GM12878 (cell line): ENCODE results near the gene HERC4.

Experiments
- EZH2 ChIP-seq: IDR thresholded peaks from 2 replicates; pipeline ENCODE4 v1.6.1; 2012; ENCODE audit warnings: low read depth, mild to moderate bottlenecking, control low read depth, inconsistent platforms, low read length, borderline replicate concordance; ENCODE audit not compliant: control insufficient read depth
- JUND ChIP-seq: IDR thresholded peaks from 2 replicates; pipeline ENCODE4 v1.6.1; 2012; ENCODE audit warnings: low read depth, mild to moderate bottlenecking, low read length, improper control_type of control experiment, moderate library complexity
- MXI1 ChIP-seq: fragments of 150-350 bp; IDR thresholded peaks from 2 replicates; pipeline ENCODE4 v1.6.1; 2011; ENCODE audit warnings: low read depth, mild to moderate bottlenecking, inconsistent platforms, low read length, improper control_type of control experiment
- NFIC ChIP-seq: IDR thresholded peaks from 2 replicates; pipeline ENCODE4 v1.6.1; 2012; ENCODE audit warnings: low read depth, mild to moderate bottlenecking, inconsistent platforms, low read length, moderate library complexity
- NFYB ChIP-seq: IDR thresholded peaks from 2 replicates; pipeline ENCODE4 v1.6.1; 2011; ENCODE audit warnings: low read depth, mild to moderate bottlenecking, low read length, improper control_type of control experiment, moderate library complexity; ENCODE audit not compliant: insufficient read depth
- POLR2A ChIP-seq: IDR thresholded peaks from 2 replicates; pipeline ENCODE4 v1.6.1; 2011; ENCODE audit warnings: low read depth, mild to moderate bottlenecking, low read length
- TF ChIP-seq, protein P1 (sequence below), 3 experiments: IDR thresholded peaks in 2 of 3; conservative IDR thresholded peaks in 1 of 3; 2 replicates each; pipeline ENCODE4 v1.5.1; 2011; ENCODE audit warnings: low read depth in 3 of 3, low read length in 3 of 3, mild to moderate bottlenecking in 3 of 3, control low read depth in 2 of 3, moderate library complexity in 2 of 3, inconsistent platforms in 1 of 3, mixed read lengths in 1 of 3; ENCODE audit not compliant: control insufficient read depth in 2 of 3, insufficient read depth in 1 of 3; ENCODE audit errors: extremely low read depth in 1 of 3

DNA sequence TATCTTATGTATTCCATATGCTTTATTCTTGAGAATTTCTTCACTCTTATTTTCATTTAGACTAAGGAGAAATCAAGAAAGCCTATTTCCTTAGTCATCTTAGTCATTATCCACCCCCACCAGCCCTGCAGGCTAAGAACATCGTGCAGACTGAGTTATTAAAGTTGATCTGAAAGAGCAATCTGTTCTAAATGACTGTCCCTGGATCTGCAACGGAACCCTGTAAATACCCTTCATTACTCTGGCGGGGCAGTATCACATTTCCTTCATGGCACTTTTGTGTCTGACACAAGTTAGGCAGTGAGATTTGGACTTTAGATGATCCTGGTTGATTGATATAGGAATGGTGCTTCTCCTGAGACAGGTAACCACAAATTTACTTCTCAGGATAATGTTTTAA lies 30.7 kb upstream of the HERC4 start:
- TF ChIP-seq MXI1 (no peak), EZH2 (no peak), NFYB (no peak), POLR2A (no peak), JUND (no peak), NFIC (no peak)
- TF ChIP-seq, protein P1, sequence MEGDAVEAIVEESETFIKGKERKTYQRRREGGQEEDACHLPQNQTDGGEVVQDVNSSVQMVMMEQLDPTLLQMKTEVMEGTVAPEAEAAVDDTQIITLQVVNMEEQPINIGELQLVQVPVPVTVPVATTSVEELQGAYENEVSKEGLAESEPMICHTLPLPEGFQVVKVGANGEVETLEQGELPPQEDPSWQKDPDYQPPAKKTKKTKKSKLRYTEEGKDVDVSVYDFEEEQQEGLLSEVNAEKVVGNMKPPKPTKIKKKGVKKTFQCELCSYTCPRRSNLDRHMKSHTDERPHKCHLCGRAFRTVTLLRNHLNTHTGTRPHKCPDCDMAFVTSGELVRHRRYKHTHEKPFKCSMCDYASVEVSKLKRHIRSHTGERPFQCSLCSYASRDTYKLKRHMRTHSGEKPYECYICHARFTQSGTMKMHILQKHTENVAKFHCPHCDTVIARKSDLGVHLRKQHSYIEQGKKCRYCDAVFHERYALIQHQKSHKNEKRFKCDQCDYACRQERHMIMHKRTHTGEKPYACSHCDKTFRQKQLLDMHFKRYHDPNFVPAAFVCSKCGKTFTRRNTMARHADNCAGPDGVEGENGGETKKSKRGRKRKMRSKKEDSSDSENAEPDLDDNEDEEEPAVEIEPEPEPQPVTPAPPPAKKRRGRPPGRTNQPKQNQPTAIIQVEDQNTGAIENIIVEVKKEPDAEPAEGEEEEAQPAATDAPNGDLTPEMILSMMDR (IDR thresholded peaks at IDR 0.05 in 2 of 3, conservative IDR thresholded peaks at IDR 0.05 in 1 of 3; ENCODE audit: control insufficient read depth in 2 of 3, extremely low read depth in 1 of 3, insufficient read depth in 1 of 3, low read depth in 3 of 3, low read length in 3 of 3) = no peak
